NOMO-1 (cell line): Measurements from ENCODE around the gene SLC12A8.

Experiments used
- DNase-seq, 2 experiments: peaks; one replicate each; lab custom pipeline; 2025; ENCODE audit not compliant: unreplicated experiment in 2 of 2; lab: John Stamatoyannopoulos, UW

SLC12A8 gene

DNA sequence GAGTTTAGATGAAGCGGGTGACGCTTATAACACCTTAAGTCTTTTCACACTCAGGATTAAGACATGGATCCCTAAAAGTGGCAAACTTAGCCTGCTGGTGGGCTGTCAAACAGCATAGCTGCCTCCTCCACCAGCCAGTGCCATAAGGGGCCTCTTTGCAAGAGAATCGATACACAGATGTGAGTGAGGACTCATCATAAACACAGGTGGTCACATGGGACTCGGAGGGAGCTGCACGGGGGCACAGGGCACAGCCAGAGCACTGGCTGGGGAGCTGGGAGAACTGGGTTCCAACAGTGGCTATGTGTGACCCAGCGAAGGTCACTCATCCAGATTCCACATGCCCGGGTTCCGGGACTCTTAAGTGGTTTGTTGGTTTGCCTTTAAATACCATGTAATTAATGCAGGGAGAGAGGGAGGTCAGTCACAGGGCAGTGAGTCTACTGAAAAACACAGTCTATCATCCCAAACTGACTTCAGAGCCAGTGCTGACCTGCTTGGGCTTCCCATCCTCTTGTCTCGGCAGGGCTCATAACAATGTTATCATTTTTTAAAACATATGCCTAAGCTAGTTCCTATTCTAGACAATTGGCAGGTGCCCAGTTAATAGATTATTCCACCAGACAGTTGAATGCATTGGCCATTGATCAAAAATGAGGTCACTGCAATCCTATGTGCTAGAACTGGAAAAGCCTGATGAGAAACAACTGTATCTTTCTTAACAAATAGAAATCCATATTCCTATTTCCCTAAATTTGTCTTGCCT, 51.8 kb downstream of the SLC12A8 start:
- DNase-seq = no peak

- DNase-seq = no peak
These were observed 55.4 kb downstream of the SLC12A8 start for GRCh38 chr3:125157183-125157582.

GRCh38 chr3:125156456-125156855, 56.1 kb downstream of the SLC12A8 start:
- DNase-seq = no peak

DNA sequence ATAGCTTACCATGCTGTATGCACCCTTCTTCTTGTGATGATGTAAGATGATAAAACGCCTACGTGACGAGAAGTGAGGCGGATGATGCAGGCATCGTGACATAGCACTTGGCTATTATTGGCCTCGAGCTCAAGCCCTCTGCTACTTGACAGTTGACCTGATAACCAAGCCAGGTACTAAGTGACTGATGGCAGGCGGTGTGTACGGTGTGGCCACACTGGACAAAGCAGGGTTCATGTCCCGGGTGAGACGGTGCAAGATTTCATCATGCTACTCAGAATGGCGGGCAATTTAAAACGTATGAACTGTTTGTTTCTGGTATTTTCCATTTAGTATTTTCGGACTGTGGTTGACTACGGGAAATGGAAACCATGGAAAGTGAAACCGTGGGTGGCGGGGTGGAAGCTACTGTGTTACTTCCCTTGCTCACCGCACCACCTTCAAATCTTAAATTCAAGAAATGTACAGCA, 57.7 kb downstream of the SLC12A8 start:
- DNase-seq = peak; percentile 59 to 78

- DNase-seq = no peak
These were observed 58.4 kb downstream of the SLC12A8 start for GRCh38 chr3:125154110-125154509.

- no peak for DNase-seq
These were observed 59.6 kb downstream of the SLC12A8 start for GRCh38 chr3:125152951-125153350.

DNA sequence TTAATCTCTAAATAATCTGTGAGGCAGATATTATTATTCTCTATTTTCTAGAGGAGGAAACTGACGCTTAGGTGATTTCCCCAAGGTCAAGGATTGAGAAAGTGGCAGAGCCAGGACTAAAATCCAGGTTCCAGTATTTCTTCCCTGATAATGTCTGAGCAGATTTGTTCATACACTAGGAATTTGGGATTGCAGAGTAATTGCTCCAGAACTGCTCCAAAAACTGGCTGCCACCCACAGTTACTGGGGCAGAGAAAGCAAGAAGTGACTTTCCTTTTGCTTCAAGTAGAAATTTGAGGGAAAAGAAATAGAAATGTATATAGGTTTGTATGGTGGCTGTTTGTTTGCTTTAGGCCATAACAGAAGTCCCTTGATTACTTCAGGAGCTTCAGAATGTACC, 60.6 kb downstream of the SLC12A8 start:
- DNase-seq = no peak

DNA sequence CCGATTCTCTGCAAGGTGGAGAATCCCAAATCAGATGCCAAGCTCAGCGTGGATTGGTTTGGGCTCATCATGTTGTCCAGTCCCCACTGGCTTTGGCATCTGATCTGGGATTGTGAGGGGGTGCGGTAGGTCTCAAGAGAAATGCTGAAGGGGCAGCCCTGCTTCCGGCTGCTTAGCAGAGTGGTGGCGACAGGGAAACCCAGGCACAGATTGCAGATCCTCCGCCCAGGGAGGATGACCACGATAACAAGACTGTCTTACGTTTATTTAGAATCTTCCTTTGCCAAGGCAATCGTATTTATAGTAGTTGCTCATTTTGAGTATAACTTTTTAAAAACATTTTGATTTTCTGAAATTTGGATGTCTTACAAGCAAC, 61.1 kb downstream of the SLC12A8 start:
- DNase-seq = no peak

- peak; percentile 40 to 61 for DNase-seq
These were observed 61.8 kb downstream of the SLC12A8 start for GRCh38 chr3:125150525-125151441.

DNA sequence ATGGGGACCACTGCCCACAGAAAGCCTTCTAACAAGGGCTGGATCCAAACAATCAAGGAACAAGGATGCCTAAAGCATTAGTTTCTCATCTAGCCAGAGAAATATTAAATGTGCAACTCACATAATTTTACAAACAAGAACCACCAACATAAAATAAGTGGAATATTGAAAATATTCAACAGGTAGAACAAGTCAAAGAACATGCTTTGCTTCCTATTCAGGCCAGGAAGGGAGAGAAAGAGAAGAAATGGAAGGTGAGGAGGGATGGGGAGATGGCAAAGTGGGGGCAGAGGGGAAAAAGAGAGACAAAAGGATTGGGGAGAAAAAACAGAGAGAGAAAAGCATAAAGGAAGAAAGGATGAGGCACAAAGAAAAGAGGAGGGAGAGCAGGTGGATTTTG, 63.1 kb downstream of the SLC12A8 start:
- no peak for DNase-seq

GRCh38 chr3:125148836-125149235, 63.7 kb downstream of the SLC12A8 start:
- no peak for DNase-seq

- DNase-seq = peak in 1 of 2 experiments; percentile 26
These were observed 64.3 kb downstream of the SLC12A8 start for GRCh38 chr3:125148016-125148812.

- DNase-seq = no peak
These were observed 65.1 kb downstream of the SLC12A8 start for GRCh38 chr3:125147491-125147820.

DNA sequence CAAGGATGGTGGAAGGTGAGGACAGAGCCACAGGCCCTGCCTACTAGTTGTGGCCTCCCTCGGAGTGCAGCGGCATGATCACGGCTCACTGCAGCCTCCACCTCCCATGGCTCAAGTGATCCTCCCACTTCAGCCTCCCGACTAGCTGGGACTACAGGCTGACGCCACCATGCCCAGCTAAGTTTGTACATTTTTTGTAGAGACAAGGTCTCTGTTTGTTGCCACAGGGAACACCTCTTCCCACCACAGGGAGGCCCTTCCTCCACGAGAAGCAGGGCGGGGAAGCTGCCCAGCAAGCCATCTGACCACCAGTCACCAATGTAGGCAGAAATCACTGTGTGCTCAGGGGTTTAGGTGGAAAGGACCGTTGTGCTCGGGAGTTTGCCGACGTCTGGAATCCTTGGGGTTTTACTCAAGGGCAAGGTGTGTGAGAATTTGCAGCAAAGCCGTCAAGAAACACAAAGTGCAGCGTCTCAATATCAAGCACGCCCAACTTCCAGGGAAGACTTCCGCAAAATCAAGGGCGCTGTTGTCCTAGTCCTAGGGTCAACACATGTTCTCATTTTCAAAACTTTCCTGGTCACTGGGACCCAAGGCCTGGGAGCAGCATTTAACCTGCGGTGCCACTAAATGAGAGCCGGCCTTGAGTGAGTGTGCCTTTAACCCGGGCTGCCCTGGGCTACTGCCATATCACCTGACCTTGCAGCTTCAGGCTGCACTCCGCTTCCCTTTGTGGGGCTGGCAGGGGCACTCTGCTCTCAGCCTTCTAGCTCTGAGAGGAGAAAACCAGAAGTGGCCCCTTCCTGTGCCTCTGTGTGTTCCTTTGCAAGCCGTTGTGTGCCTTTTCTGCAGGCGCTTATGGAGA, 65.7 kb downstream of the SLC12A8 start:
- DNase-seq = peak; percentile 87 to 90

GRCh38 chr3:125145751-125146475, 66.6 kb downstream of the SLC12A8 start:
- DNase-seq = peak; percentile 84 to 86

DNA sequence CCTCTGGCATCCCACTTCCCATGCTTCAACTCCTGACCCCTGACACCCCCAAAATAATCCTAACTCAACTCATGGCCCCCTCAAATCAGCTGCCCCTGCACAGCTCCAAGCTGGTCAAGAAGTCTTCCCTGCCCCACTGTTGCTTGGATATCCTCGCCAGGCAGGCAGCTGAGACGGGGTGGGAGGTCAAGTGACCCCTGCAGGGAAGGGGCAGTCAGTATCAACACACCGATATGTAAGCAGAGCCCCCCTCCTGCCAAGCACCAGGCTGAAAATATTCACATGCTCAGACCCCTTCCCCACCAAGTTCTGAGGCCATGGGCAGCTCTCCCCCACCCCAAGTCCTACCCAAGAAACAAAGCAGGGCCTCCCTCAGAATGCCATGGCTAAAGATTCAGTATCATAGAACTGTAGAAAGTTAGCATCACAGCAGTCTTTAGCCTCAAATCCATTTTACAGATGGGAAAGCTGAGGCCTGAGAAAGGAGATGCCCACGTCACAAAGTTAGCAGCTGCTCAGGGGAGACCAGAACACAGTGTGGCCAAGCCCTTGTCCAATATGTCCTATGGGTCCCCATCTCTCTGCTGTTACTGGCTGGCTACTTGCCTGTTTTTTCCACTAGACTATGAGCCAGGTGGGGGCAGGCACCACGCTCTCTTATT, 67.8 kb downstream of the SLC12A8 start:
- no peak for DNase-seq

GRCh38 chr3:125143982-125144652, 68.4 kb downstream of the SLC12A8 start:
- no peak for DNase-seq

- DNase-seq = no peak
These were observed 69.0 kb downstream of the SLC12A8 start for GRCh38 chr3:125143538-125143937.
